Measurements from ENCODE around the gene NUP214. TPM values are rescaled to one million over a fixed set of nuclear protein-coding genes. Genes with fewer than 3 reads are reported as not detected.
A peak's percentile ranks its signal among the peaks of the same experiment; 100 is the strongest.

The NUP214 gene
- total and polyA plus RNA-seq, 2 of the 4 experiments (the other 2 are of a cell fraction): 7.9 to 13.4 TPM

DNA sequence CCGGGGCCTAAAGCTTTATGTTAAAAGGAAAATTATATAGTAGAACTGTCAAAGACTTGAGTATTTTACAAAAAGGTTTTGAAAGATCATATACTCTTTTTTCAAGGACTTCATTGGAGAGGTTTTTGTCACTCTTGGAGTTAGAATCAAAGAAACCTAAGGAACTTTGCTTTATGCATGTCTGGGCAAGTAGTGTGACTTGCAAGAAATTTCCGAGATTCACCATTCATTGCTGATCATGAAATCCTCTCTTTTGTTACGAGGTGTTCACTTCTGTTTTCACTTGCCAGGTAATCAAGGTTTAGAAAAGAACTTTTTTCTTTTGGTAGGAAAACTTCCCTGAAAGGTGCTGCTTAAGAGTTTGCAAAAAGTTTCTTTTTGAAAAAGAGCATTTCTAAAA lies 64.8 kb downstream of the NUP214 start:
- DNase-seq (no peak), ATAC-seq (ENCODE audit: low read depth) (no peak)
- ChIA-PET POLR2A (ENCODE audit: unreplicated experiment) (interaction anchor here (0.5 kb wide), 1 partner anchor 25 kb away, joined by 4 read pairs; no protein-coding TSS in a partner anchor), CTCF (interaction anchor here (1.0 to 1.1 kb wide), 2 partner anchors 10 to 12 kb away, joined by 3 to 4 read pairs; no protein-coding TSS in a partner anchor)
- peak overlapping the region; percentile 91; the same call in 1 of the 2 replicates for H3K18ac ChIP-seq (ENCODE audit: low read depth, low read length)
- peak overlapping the region in 1 of 2 experiments; percentile 15; a peak in 1 of 4 replicates for H4K8ac ChIP-seq (ENCODE audit: low read depth in 2 of 2, low read length in 2 of 2)
- no peak overlapping the region for H3K27ac ChIP-seq (ENCODE audit: insufficient read depth, low read length)
- H3K79me1 ChIP-seq (ENCODE audit: low read depth in 1 of 2, low read length in 2 of 2): peaks cover 5 to 10% of the 10 kb centered on the region in 2 experiments; a peak in 2 of 4 replicates
- no CpG with 5 or more reads among the region's 3 CpGs for WGBS, 2 experiments (ENCODE audit: extremely low coverage in 2 of 2, insufficient read length in 1 of 2)
- no TSS peak for BruUV-seq (replicated peaks)
- dilution Hi-C loops (cut with HindIII; ENCODE audit: low sequenced_read_pairs, unreplicated experiment) (no loop called here), intact Hi-C loops (cut with micrococcal nuclease) (no loop called here), in situ Hi-C loops (cut with MboI; ENCODE audit: low sequenced_read_pairs) (no loop called here)
- no peak overlapping the region for H3K4me2 ChIP-seq (ENCODE audit: low read depth, low read length)
- peak overlapping the region; percentile 38 for H2BK5ac ChIP-seq (ENCODE audit: low read depth, low read length, poor library complexity, severe bottlenecking)
- H3K27me3 ChIP-seq (ENCODE audit: control insufficient read depth, insufficient read depth, low read length): no peaks in the 10 kb centered on the region
- H2BK120ac ChIP-seq (ENCODE audit: low read depth, low read length): no peak overlapping the region
- H3K9ac ChIP-seq (ENCODE audit: low read depth, low read length): no peak overlapping the region
- H3K4ac ChIP-seq (ENCODE audit: low read depth, low read length): no peak overlapping the region
- no peak overlapping the region for H3K4me3 ChIP-seq (ENCODE audit: insufficient read depth, low read depth, low read length)
- H2AK9ac ChIP-seq (replicated peaks; ENCODE audit: low read depth, low read length, poor library complexity): no peak overlapping the region
- H3K9me1 ChIP-seq (ENCODE audit: insufficient read depth, low read length): peaks cover 2% of the 10 kb centered on the region; the same call in 1 of the 2 replicates
- H4K5ac ChIP-seq (ENCODE audit: low read depth, low read length): peak overlapping the region; percentile 29; the same call in 1 of the 2 replicates
- H3K56ac ChIP-seq (ENCODE audit: extremely low read depth, insufficient read depth, low read length): no peak overlapping the region
- no peak overlapping the region for H2BK20ac ChIP-seq (ENCODE audit: low read depth, low read length)
- TF ChIP-seq POLR2A (IDR thresholded peaks at IDR 0.05; ENCODE audit: low read depth, low read length): no peak
- TF ChIP-seq, protein P1, sequence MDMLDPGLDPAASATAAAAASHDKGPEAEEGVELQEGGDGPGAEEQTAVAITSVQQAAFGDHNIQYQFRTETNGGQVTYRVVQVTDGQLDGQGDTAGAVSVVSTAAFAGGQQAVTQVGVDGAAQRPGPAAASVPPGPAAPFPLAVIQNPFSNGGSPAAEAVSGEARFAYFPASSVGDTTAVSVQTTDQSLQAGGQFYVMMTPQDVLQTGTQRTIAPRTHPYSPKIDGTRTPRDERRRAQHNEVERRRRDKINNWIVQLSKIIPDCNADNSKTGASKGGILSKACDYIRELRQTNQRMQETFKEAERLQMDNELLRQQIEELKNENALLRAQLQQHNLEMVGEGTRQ (IDR thresholded peaks at IDR 0.05; ENCODE audit: low read depth, low read length): no peak
- no peak for TF ChIP-seq RCOR1 (IDR thresholded peaks at IDR 0.05; ENCODE audit: insufficient replicate concordance, low read length)
- TF ChIP-seq MXI1 (IDR thresholded peaks at IDR 0.05; ENCODE audit: borderline replicate concordance, low read depth, low read length): no peak
- no peak for TF ChIP-seq NFE2L2 (IDR thresholded peaks at IDR 0.05; ENCODE audit: low read depth, low read length)
- no peak for TF ChIP-seq SMC3 (IDR thresholded peaks at IDR 0.05; ENCODE audit: low read depth, low read length)
- TF ChIP-seq CHD1 (IDR thresholded peaks at IDR 0.05; ENCODE audit: low read depth, low read length): no peak
- no peak for TF ChIP-seq CEBPB (IDR thresholded peaks at IDR 0.05; ENCODE audit: low read depth, low read length)
- no peak for TF ChIP-seq FOS (IDR thresholded peaks at IDR 0.05; ENCODE audit: low read depth, low read length)
- TF ChIP-seq, protein P2, sequence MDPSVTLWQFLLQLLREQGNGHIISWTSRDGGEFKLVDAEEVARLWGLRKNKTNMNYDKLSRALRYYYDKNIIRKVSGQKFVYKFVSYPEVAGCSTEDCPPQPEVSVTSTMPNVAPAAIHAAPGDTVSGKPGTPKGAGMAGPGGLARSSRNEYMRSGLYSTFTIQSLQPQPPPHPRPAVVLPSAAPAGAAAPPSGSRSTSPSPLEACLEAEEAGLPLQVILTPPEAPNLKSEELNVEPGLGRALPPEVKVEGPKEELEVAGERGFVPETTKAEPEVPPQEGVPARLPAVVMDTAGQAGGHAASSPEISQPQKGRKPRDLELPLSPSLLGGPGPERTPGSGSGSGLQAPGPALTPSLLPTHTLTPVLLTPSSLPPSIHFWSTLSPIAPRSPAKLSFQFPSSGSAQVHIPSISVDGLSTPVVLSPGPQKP (IDR thresholded peaks at IDR 0.05; ENCODE audit: borderline replicate concordance, low read depth, low read length): no peak
- TF ChIP-seq CTCF (conservative IDR thresholded peaks at IDR 0.05; ENCODE audit: low read depth, low read length): no peak
- no peak for TF ChIP-seq BHLHE40 (IDR thresholded peaks at IDR 0.05; ENCODE audit: low read depth, low read length)
- H3K36me3 ChIP-seq (ENCODE audit: control insufficient read depth, insufficient read depth, low read length): peaks cover 31% of the 10 kb centered on the region
- 0 out of 2 replicates have a peak overlapping the region, but pooled peaks have one; percentile 31 for H3K14ac ChIP-seq (replicated peaks; ENCODE audit: low read depth, low read length)
- no peak overlapping the region for H2AFZ ChIP-seq (replicated peaks; ENCODE audit: low read length, poor library complexity)
- H2BK15ac ChIP-seq (ENCODE audit: low read depth, low read length): no peak overlapping the region
- H3K4me1 ChIP-seq (ENCODE audit: control insufficient read depth, insufficient read depth, low read length): peaks cover 5% of the 10 kb centered on the region
- H4K20me1 ChIP-seq (ENCODE audit: insufficient read depth, low read length): no peaks in the 10 kb centered on the region
- H3K23ac ChIP-seq (ENCODE audit: low read depth, low read length): no peak overlapping the region
- no peaks in the 10 kb centered on the region for H3K9me3 ChIP-seq (ENCODE audit: control insufficient read depth, insufficient read depth, low read length)
- H4K91ac ChIP-seq (ENCODE audit: insufficient read depth, low read depth, low read length): no peak overlapping the region
- H2AK5ac ChIP-seq (ENCODE audit: low read depth, low read length): no peak overlapping the region
